GM21515 (cell line): ENCODE data around the gene FGF7.
A peak's percentile ranks its signal among the peaks of the same experiment; 100 is the strongest.
"Not testable (repeated sequence)": the region's sequence is repeated elsewhere in the genome, so short reads cannot be mapped to it uniquely, and the experiment has no call there.

Source experiments
- ATAC-seq: cut with Tn5 transposase; IDR thresholded peaks from one replicate; pipeline ENCODE4 v1.9.1; 2021; ENCODE audit not compliant: unreplicated experiment

The FGF7 gene

DNA sequence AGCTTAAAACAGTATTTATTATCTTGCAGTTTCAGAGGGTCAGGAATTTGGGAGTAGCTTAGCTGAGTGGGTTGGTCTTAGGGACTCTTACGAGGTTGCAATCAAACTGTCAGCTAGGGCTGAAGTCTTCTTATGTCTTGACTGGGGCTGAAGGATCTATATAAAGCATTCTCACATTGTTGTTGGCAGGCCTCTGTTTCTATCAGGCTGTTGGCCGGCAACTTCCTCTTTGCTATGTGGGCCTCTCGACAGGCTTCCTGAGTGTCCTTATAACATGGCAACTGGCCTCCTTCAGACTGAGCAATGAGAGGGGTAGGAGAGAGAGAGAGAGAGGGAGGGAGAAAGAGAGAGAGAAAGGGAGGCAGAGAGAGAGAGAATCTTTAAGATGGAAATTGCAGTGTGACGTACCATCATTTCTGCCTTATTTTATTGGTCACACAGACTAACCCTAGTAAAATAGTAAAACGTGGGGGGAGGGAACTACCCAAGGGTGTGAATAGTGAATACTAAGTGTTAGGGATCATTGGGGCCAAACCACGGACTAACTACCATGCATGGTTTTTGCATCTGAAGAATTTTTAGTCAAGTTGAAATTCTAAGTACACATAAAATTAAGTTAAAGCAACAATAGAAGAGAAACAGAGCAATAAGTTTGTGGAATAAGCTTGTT is 16.1 kb downstream of the FGF7 start:
- peak; percentile 83 for ATAC-seq

DNA sequence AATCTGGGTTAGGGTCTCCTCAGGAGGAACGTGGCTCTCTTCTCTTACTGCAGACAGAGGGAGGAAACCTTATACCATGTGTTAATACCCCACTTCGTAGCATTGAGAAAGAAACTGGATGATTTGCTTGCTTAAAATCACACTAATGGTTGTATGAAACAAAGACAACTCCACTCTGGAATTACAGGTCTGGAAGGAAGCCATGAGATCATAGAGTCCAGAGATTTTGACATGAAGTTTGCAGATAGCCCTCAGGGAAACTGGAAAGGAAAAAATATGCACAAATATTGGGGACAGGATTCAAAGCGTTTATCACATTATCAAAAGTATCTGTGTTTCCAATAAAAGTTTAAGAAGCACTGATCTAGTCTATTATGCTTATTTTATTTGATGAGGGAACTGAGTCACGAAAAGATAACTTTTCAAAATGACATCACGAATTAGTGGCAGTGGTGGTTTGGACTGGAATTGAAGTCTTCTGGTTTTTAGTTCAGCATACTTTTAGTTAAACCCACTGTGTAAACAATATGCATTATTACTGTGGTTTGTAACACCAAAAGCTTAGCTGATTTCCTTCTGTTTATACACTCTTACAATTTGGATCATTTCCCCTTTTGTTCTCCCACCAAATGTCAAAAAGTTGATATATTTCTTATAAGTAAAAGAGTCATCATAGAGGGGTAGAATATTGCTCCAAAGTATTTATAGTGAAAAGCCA is 16.8 kb downstream of the FGF7 start:
- ATAC-seq, result no peak

DNA sequence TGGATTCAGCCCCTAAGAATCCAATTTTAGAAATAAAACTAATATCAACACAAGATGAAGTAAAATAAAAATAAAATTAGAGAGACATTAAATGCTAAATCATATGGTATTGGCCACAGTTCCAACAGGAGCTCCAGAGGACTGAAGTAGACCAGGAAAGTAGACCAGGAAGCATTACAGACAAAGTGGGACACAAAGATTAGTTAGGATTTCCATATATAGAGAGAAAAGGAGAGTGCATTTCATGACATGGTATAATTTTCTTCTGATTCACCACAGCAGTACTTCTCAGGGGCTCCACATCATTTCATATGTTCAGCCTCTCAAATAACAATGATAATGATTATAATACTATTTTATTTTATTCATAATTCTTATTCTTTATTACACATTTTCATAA is 18.3 kb downstream of the FGF7 start:
- ATAC-seq, result no peak

DNA sequence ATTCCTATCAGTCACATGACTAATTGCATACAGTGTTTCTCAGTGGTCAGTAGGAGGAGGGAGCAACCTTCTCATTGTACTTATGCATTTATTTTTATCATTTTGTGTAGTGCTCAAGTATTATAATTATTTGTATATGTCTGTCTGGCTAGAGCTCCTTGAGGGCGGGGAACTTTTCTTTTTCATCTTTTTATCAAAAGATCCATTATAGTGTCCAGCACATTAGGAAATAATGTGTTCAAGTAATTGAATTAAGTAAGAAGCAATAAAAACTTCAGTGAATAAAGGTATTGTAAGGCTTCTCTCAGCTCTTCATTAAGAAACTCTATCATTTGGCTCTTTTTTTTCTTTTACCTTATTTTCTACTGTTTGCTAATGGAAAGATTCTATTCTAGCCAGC is 18.8 kb downstream of the FGF7 start:
- no peak for ATAC-seq

DNA sequence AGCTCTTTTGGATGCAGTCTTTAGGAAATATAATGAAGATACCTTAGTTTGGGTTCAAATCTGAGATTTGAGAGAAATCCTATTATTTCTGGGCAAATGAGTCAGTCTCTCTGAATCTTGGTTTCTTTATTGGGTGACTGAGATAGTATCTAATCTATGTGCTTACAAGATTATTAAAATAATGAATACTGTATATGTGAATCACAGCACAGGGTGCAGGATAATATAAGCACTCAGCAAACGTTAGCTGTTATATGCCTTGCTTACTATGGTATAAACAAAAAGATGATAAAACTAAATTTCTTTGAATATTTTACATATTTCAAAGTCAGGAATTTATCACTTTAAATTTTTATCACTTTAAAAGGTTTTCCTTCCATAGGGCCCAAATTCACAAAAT is 29.6 kb downstream of the FGF7 start:
- no peak for ATAC-seq

DNA sequence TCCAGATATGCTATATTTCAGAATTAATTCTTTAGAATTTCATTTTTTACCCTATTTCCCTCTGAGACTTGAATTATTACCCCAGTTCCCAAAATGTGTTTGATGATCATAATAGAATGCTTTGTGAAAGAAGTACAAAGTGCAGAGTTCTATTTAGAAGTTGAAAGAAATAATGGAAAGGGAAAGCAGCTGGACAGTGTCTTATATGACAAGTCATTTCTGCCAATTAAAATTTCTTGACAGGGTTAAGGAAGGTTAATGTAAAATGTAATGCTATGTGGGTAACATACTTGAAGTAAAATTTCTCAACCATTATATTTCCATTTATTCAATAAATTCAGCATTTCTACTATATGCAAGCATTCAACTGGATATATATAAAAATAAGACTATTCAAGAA is 33.1 kb downstream of the FGF7 start:
- ATAC-seq, result no peak

DNA sequence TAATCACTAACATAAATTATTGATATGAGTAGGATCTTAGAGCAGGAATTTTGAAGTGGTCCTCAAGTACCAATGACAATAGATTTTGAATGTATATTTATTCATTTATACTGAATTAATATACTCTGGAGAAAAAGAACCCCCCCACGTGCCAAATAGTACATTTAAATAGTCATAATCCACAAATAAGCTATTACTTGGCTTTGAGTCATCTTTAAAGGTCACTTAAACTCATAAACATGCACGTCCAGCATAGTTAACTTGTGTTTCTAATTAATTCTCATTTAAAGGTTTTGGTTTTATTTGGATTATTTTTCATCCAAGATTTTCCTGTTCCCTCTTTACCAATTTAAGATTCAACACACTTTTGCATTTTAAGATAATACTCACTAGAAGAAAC is 35.1 kb downstream of the FGF7 start:
- no peak for ATAC-seq

DNA sequence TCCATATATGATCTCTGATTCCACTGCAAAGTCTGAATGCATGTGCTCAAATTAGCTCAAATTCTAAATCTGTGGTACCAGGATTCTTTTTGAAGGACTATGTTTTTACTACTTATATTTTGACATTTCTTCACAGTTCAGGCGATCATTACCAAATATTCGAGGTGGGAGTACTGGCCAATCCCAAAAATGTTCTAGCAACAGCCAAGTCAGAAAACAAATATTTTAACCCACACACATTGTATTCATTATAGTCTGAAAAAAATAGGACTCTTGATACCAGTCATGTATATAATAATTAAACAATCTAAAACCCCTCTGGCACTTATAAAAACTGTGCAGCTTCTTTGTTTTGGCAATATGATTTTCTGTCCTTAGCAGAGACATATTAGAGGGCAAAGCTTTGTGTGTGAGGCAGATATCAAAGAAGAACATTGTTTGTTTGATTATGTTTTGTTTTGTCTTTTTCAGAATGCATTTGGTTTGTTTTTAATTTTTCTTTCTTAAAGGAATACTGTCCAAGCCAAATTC is 37.4 kb downstream of the FGF7 start:
- no peak for ATAC-seq

DNA sequence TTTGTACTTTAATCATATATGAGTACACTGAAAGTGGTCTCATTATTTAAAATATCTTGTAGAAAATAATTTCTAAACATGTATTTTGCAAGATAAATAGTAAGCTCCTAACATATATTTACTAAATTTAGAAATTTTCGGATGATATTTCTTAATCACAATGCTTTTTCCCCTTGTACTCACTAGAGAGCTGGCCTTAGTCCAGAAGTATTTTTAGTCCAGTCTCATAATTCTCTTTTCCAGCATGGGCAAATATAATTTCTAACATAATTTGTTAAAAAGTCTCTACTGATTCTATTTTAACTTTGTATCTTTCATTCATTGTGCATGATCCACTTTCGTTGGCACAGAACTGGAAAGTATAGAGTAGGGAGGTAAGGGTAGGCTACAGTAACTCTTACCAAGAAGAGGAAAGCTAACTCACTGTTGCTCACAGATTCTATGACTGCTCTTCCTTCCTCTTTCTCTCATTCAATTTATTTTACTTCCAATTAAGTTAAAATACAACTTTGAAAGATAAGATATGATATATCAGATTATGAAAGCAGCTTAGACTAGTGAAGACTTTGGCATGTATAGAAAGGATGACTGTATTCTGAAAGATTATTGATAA is 39.3 kb downstream of the FGF7 start:
- no peak for ATAC-seq

DNA sequence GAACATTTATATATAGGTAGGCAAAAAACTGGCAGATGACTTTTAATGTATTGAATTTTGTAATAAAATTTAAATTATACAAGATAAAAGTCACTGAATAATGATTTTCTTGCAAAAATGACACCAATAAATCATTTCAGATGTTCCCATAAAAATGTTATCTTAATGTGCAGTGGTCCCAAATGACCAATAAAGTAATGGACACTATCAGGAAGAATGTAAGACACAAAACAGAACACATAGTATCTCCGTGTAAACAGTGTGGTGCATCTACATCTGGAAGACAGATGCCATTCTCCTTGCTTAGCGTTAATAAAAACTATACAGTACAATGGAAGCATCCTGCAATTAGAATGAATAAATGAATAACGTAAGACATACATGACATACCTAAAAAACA is 41.5 kb downstream of the FGF7 start:
- ATAC-seq, result no peak

DNA sequence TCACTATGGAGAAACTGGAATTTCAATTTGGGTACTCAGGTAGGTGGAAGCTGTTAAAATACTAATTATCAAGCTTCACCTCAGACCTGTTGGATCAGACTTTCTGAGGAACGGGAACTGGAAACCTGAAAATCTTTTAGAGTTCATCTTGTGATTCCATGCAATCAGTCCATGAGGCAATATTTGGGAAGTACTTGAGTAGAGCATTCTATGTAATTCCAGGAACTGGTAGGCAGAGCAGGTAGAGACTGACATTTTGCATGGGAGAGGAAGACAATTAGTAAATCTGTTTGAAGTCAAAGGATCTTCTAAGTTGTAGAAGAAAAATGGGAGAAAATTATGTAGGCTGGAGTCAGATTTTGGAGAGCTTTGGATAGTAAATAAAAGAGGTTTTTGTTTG is 43.1 kb downstream of the FGF7 start:
- ATAC-seq, result no peak

DNA sequence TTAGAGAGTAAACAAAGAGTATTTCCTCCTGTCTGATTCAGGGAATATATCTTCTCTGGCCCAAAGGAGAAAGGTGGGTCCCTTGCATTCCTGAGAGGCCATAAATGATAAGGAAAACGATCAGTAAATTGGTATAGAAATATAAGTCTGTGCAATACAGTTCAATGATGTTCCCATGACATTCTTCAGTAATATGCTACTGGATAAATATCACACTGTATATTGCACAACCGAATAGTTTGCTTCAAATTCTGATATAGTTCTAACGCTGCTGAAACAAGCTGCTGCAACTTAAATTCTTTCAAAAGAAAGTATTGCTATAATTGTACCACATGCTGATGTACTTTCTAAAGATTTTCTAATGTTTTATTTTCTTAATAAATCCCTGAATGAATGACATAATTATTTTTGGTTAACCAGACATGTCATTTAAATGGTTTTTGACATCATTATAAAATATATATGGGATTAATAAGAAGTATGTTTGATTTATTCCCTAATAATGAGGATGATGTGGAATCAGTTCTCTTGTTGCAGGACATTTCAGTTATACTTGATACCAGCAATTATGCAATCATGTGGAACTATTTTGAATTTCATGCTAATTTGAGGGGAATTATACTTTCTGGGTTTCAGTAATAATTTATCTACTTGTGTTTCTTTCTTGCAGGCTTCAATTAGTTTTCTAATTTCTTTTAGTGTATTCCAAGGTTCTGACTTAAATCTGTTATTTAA is 44.9 kb downstream of the FGF7 start:
- no peak for ATAC-seq

DNA sequence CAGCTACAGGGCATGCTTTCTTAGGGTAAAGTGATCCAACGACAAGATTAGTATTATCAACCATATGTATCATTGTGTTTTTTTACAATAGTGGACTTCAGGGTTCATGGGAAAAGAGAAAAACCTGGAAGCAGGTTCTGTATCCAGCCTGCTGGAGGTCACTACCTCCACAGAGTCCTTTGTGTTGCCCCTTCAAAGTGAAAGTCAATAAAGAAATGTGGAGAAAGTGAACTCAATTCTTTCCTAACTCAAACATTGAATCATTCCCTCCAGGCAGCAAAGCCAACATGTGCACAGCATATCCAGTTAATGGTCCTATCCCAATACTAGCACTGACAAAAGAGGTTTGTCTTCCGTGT is 45.4 kb downstream of the FGF7 start:
- no peak for ATAC-seq

DNA sequence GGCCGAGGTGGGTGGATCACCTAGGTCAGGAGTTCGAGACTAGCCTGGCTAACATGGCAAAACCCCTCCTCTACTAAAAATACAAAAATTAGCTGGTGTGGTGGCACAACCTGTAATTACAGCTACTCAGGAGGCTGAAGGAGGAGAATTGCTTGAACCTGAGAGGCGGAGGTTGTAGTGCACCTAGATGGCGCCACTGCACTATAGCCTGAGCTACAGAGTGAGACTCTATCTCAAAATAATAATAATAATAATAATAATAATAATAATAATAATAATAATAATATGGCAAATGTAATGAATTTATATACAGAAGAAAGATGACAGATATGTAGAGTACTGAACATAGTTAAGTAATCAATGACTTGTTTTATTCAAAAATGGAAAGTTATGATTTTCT is 48.2 kb downstream of the FGF7 start:
- ATAC-seq, result not testable (repeated sequence)

DNA sequence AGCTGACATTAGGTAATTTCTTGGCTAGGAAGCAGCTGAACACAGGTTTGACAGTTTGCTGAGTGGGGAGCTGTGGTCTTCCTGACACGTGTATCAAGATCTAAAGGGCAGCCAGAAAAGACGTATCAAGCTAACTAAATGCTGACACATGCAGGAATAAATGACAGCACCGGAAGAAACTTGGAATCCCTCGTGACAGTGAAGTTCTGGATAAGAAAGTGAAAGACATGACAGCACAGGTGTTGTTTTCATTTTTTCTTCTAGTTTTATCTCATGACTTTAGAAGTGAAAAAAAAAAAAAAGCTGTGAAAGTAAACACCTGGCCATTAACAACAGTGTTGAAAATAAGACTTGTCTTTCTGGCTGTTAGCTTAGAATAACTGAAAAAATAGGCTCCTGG is 48.7 kb downstream of the FGF7 start:
- ATAC-seq, result peak; percentile 89

DNA sequence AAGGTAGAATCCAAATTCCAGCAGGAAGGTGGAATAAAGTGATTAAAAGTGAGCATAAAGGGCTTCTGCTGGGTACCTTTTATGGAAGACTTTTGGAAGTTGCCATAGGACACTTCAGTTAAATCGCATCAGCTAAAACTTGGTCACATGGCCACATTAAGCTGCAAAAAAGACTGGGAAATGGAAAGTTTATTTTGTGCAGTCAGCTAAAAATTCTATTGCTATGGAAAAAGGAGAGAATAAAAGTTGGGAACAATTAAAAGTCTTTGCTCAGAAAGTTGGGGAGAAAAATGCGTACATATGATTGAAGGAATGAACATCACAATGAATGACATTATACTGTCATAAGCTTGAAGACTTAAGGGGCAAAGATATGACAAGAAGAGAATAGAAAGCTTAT is 49.3 kb downstream of the FGF7 start:
- ATAC-seq, result no peak

DNA sequence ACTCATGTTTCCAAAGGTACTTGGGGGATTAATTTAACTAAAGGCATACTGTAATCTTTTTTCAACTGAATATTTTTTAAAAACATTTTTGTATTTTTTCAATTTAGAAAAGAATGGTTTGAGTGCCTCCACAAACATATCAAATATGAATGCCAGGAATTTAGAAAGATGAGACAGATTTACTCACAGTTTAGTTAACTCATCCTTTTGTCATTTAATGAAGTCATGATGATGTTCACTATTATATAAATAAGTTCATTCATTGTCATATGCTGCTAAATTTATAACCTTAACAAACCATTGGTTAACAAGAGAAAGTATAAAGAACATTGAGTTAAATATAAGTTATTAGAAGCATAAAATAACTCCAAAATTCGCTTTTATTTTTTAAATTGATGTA is 50.0 kb downstream of the FGF7 start:
- ATAC-seq, result no peak

DNA sequence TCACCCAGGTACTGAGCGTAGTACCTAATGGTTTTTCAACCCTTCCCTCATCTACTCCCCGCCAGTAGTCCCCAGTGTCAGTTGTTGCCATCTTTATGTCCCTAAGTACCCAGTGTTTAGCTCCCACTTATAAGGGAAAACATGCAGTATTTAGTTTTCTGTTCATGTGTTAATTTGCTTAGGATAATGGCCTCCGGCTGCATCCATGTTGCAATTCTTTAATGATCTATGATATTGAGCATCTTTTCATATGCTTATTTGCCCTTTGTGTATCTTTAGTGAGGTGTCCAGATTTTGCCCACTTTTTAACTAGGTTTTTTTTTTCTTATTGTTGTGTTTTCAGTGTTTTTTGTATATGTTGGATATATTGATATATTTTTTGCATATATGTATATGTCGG is 55.0 kb downstream of the FGF7 start:
- not testable (repeated sequence) for ATAC-seq

DNA sequence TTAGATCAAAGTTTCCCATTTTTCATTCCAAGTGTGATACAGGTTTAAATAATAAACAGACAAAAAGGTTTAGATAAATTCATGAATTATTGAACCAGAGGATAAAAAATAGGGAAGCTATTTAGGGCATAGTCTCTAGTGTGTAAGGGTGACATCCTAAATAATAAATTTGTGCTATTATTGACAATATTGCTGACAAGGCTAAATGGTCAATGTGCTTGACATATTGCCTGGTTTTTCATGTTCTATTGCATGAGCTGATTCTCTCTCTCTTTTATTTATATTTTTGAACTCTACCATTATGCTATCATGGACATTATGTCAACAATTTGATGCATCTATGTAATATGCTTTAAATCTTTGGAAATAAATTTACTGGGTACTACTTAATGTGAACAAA is 55.9 kb downstream of the FGF7 start:
- not testable (repeated sequence) for ATAC-seq

DNA sequence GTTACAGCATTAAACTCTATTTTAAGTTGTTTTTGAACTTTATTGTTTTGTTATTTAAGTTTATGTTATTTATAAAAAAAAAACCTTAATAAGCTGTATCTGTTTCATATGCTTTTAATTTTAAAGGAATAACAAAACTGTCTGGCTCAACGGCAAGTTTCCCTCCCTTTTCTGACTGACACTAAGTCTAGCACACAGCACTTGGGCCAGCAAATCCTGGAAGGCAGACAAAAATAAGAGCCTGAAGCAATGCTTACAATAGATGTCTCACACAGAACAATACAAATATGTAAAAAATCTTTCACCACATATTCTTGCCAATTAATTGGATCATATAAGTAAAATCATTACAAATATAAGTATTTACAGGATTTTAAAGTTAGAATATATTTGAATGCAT is 62.4 kb downstream of the FGF7 start:
- not testable (repeated sequence) for ATAC-seq

DNA sequence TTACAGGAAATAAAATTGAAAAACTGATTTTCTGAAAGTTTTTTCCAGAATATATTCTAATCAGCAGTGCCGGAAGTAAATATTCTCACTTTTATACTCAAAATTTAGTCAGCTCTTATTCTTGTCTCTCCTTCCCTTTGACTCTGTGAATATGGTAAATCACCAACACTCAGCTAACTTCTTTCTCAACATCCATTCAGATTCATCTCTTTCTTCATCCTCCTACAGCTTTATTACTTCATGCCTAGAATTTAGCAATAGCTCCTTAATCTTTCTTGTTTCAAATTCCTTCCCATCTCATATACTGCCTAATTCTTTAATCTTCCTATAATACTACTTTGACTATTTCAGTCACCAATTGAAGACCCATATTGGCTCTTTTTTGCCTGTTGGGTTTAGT is 67.9 kb downstream of the FGF7 start:
- no peak for ATAC-seq

DNA sequence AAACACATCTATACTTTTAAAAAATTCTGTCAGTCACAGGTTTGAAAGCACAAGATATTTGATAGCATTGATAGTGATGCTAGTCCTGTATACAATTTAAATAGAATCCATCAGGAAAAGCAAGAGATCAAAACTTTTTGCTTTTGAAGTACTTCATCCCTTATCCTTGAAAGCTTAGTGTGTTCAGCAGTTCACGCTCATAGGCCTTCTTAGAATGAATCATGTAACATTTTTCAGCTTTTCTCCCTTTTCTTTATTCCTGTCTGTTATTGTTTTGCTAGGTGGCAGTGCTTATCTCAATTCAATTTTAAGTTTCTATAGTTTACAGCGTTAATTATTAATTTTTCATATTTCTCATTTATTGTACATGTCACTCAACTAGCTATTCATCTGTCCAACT is 69.1 kb downstream of the FGF7 start:
- ATAC-seq, result no peak
